SK-N-SH (cell line): ENCODE data around the gene UNCX.

Experiments used
- JUND ChIP-seq: IDR thresholded peaks from 2 replicates; pipeline ENCODE4 v1.4.0; 2012
- POLR2AphosphoS5 ChIP-seq: IDR thresholded peaks from 2 replicates; pipeline ENCODE4 v1.6.1; 2012; ENCODE audit warnings: low read depth, low read length
- TF ChIP-seq, protein P1 (sequence below): fragments of 200-600 bp; sonication (generic); IDR thresholded peaks from 2 replicates; pipeline ENCODE4 v1.6.1; 2017; ENCODE audit warnings: antibody characterized with exemption, mild to moderate bottlenecking, moderate library complexity

GRCh38 chr7:1242606-1243289 is 10.1 kb downstream of the UNCX start:
- no peak for TF ChIP-seq JUND
- TF ChIP-seq, protein P1, sequence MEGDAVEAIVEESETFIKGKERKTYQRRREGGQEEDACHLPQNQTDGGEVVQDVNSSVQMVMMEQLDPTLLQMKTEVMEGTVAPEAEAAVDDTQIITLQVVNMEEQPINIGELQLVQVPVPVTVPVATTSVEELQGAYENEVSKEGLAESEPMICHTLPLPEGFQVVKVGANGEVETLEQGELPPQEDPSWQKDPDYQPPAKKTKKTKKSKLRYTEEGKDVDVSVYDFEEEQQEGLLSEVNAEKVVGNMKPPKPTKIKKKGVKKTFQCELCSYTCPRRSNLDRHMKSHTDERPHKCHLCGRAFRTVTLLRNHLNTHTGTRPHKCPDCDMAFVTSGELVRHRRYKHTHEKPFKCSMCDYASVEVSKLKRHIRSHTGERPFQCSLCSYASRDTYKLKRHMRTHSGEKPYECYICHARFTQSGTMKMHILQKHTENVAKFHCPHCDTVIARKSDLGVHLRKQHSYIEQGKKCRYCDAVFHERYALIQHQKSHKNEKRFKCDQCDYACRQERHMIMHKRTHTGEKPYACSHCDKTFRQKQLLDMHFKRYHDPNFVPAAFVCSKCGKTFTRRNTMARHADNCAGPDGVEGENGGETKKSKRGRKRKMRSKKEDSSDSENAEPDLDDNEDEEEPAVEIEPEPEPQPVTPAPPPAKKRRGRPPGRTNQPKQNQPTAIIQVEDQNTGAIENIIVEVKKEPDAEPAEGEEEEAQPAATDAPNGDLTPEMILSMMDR = no peak
- no peak for TF ChIP-seq POLR2AphosphoS5
